Chondrocyte (in vitro differentiated cells): ENCODE results near the gene BICDL2. TPM values are rescaled to one million over a fixed set of nuclear protein-coding genes. Genes with fewer than 3 reads are reported as not detected.

Experiments used
- DNase-seq: peaks from one replicate; pipeline ENCODE4 v3.0.0; 2021; ENCODE audit warnings: mixed read lengths, low spot score
- H3K27ac Mint-ChIP-seq: one replicate; pipeline ENCODE4 v1.8.0; 2021; ENCODE audit warnings: mild to moderate bottlenecking, moderate library complexity, mixed read lengths; ENCODE audit not compliant: unreplicated experiment
- H3K27me3 Mint-ChIP-seq: 2 replicates; pipeline ENCODE4 v1.8.0; 2021; ENCODE audit warnings: low read depth, mixed read lengths
- H3K36me3 Mint-ChIP-seq: 2 replicates; pipeline ENCODE4 v1.8.0; 2021; ENCODE audit warnings: low read depth, mixed read lengths
- H3K4me1 Mint-ChIP-seq: 2 replicates; pipeline ENCODE4 v1.8.0; 2021; ENCODE audit warnings: low read depth, mild to moderate bottlenecking, mixed read lengths
- H3K4me3 Mint-ChIP-seq: one replicate; pipeline ENCODE4 v1.8.0; 2021; ENCODE audit warnings: mild to moderate bottlenecking, moderate library complexity, mixed read lengths; ENCODE audit not compliant: unreplicated experiment
- H3K9me3 Mint-ChIP-seq: 2 replicates; pipeline ENCODE4 v1.8.0; 2021; ENCODE audit warnings: low read depth, mixed read lengths
- CTCF ChIP-seq: fragments of 200-600 bp; sonication (generic); IDR thresholded peaks from 2 replicates; pipeline ENCODE4 v1.5.0; 2021; ENCODE audit warnings: antibody characterized with exemption, mild to moderate bottlenecking, moderate library complexity
- total RNA-seq: library from RNA; stranded (reverse); gene quantifications from 3 replicates; pipeline ENCODE4 v1.2.1, GENCODE V29; 2021

BICDL2 gene
- total RNA-seq, 1 donor from 2014 or later: not detected

GRCh38 chr16:3021449-3022207, 15.1 kb downstream of the BICDL2 start:
- H3K27me3 Mint-ChIP-seq: no peaks in the 10 kb centered on the region

GRCh38 chr16:3020604-3021448, 15.9 kb downstream of the BICDL2 start:
- Mint-ChIP-seq H3K27me3 (no peaks in the 10 kb centered on the region), H3K4me1 (peaks cover 29% of the 10 kb centered on the region), H3K27ac (peak overlapping the region; percentile 99), H3K36me3 (peaks cover 9% of the 10 kb centered on the region), H3K4me3 (peak overlapping the region; percentile 91), H3K9me3 (no peaks in the 10 kb centered on the region)
- peak; percentile 94 for DNase-seq
- TF ChIP-seq CTCF: no peak

More at GRCh38 chr16:3021449-3022207, 15.1 kb downstream of the BICDL2 start:
- Mint-ChIP-seq H3K4me3 (peak overlapping the region; percentile 91), H3K36me3 (peaks cover 15% of the 10 kb centered on the region), H3K27ac (peak overlapping the region; percentile 99), H3K9me3 (no peaks in the 10 kb centered on the region), H3K4me1 (peaks cover 29% of the 10 kb centered on the region)
- TF ChIP-seq CTCF: peak; percentile 70
- DNase-seq: peak; percentile 97

GRCh38 chr16:3020247-3020603, 16.5 kb downstream of the BICDL2 start, which contains the start of gene TNFRSF12A:
TSS of gene TNFRSF12A (plus strand) at chr16:3020368. CDS start at chr16:3020398, 30 bp downstream.
- H3K27ac Mint-ChIP-seq: peak within 1 kb of the TSS; percentile 99
- H3K4me1 Mint-ChIP-seq: peaks cover 29% of the 10 kb centered on the region
- H3K36me3 Mint-ChIP-seq: peaks cover 9% of the 10 kb centered on the region
- peak within 1 kb of the TSS; percentile 91 for H3K4me3 Mint-ChIP-seq
- H3K27me3 Mint-ChIP-seq: no peaks in the 10 kb centered on the region
- peak; percentile 22 for TF ChIP-seq CTCF
- DNase-seq: peak; percentile 93
- H3K9me3 Mint-ChIP-seq: no peaks in the 10 kb centered on the region

DNA sequence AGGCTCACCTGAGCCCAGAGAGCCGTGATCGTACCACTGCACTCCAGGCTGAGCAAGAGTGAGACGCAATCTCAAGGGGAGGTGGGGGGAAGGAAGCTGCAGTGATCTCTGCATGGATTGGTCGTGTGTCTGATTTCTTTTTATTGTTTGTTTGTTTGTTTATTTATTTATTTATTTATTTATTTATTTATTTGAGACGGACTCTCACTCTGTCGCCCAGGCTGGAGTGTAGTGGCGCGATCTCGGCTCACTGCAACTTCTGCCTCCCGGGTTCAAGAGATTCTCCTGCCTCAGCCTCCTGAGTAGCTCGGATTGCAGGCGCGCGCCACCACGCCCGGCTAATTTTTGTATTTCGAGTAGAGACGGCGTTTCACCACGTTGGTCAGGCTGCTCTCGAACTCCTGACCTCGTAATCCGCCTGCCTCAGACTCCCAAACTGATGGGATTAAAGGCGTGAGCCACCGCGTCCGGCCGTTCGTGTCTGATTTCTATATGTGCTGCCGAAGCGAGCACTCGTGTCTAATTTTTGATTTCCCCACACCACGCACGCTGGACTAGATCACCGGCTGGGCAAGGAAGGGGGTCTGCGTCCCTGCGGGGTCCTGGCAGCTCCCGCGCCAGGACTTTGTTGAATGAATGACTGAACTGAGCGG, 17.0 kb downstream of the BICDL2 start:
- TF ChIP-seq CTCF: no peak

More for the DNA sequence above, 17.0 kb downstream of the BICDL2 start:
- H3K4me1 Mint-ChIP-seq: peaks cover 29% of the 10 kb centered on the region
- peaks cover 9% of the 10 kb centered on the region for H3K36me3 Mint-ChIP-seq
- H3K27ac Mint-ChIP-seq: peak overlapping the region; percentile 81
- DNase-seq: no peak
- H3K4me3 Mint-ChIP-seq: peak overlapping the region; percentile 91
- H3K27me3 Mint-ChIP-seq: no peaks in the 10 kb centered on the region
- H3K9me3 Mint-ChIP-seq: no peaks in the 10 kb centered on the region
